ENCODE results near the gene KRTAP9-7.

KRTAP9-7 gene

DNA sequence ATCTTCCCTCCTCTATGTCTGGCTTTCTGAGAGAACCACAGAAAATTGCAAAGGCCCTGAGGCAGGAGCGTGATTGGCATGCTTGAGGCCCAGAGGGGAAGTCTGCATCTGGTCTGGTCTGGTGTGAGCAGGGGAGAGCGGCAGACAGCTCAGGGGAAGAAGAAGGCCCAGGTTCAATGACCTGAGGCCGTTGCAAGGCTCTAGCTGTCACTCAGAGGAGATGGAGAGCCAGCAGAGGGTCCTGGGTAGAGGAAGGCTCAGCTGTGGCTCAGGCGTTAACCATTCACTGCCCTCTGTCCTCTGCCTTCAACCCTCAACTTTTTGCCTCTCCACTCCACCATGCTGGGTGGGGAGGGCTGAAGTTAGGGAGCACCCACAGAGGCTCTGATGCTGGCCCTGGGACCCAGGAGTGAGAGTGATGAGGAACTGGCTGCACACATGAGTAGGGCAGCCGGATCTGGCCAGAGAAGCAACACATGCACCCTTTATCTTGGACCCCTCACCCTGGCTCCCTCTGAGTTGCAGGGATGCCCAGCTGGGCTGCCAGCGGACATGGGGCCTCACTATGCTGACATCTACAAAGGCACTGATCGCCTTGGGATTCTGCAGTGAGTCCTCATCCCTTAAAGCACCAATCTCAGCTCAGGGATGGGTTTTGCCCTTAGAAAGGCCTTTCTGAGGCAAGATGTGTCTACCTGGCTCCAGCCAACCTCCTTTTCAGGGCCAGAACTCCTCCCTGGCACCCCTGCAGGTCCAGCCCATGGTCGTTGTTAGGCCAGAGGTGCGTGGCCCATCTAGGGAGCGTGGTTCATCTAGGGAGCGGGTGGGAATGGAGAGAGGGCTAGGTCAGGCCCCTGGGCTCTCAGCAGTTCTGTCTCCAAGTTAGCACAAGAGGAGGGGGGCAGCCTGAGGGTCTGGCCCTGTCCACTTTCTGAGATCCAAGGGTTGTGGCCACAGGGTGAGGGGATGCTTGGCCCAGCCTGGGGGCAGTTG, 47.7 kb downstream of the KRTAP9-7 start:
- DNase-seq: no peak

DNA sequence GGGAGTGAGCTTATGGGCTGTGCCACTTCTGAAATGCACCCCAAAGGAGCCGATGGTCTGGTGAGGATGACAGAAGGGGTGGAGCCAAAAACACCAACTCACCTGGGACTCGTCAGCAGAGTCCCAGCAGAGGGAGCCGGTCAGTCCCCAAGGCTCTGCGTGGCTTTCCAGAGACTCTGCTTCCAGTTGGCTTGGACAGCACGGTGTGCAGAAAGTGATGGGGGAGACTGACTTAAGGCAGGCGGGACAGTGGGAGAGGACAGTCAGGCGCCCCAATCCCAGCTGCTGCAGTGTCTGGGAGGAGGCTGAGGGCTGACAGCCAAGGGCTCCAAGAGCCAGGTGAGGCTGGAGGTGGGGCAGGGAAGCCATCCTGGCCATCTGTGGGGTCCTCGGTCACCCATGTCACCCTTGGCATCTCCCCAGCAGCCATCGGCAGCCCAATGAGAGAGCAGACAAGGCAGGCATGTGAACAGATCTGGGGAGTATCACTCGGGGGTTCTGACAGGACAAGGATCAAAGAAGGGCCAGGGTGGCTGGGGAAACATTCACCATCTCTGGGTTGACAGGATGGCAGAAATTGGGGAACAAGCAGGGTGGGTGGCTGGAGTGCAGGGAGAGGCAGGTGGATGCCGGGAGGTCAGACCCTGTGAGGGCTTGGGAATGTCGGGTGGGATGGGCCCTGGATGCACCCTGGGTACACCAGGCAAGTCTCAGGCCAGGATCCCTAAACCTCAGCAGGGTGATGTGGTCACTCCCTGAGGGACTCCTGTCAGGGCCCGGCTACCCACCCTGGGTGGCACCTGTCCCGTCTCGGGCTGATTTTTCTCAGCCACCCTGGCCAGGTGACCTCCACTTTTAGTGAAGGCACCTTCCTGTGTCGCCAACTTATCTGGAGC, 48.9 kb downstream of the KRTAP9-7 start:
- DNase-seq: peak; percentile 61

DNA sequence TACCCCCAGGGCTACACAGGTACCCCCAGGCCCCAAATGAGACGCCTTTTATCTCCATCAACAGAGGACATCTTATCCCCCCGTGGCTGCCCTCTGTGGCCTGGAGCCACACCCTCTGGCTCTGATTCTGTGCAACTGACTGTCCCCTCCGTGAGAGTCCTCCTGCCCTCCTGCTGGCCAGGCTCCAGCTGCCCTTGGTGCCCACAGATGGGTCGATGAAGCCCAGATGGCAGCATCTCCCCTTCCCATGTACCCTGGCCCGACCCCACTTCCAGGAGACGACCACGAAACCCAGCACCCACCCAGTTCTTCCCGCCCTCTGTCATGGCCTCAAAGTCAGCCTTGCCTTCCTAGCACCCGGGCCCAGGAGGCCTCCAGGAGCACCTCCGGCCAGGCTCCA, 49.6 kb downstream of the KRTAP9-7 start:
- DNase-seq: no peak

DNA sequence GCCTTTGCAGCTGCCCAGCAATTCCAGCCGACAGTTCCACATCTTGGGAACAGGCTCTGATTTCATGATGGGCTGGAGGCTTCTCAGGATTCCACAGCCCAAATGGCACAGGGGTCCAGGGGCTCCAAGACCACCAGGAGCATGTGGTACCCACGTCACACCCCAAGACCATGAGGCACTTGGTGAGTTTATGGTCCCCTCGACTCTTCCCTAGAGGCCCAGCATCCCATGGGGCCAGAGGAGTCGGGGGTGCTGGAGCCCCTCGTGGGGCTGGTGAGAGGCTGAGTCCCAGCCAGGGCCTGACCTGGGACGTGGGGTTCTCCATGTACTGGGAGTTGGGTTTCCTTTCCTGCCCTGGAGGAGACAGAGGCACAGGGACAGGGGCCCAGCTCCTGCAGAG, 50.1 kb downstream of the KRTAP9-7 start:
- DNase-seq: no peak

All from CD4-positive, alpha-beta T cell treated with Interleukin-17A for 4 hours (primary cell).